MCF 10A (cell line): ENCODE results near the gene CORO1A. TPM values are rescaled to one million over a fixed set of nuclear protein-coding genes. Genes with fewer than 3 reads are reported as not detected.
"Not testable (repeated sequence)": the region's sequence is repeated elsewhere in the genome, so short reads cannot be mapped to it uniquely, and the experiment has no call there.

Experiments used
- BruUV-seq: library from RNA; stranded (reverse); fragments of 400-500 nt; replicated peaks from 2 replicates; lab custom pipeline; 2021; lab: Mats Ljungman, UMichigan
- CTCF ChIA-PET: fragments of 300-600 bp; sonication (Branson Sonifier 250); formaldehyde crosslinking; extraction: SDS; loops from one replicate; lab custom pipeline; 2021; ENCODE audit warnings: antibody characterized with exemption, inconsistent platforms; lab: Yijun Ruan, JAX
- POLR2A ChIA-PET: fragments of 300-600, 350-650 bp; sonication (Branson Sonifier 250); formaldehyde crosslinking; extraction: SDS; loops from one replicate; lab custom pipeline; 2020; ENCODE audit warnings: antibody characterized with exemption, inconsistent platforms; lab: Yijun Ruan, JAX
- DNase-seq: peaks from one replicate; pipeline ENCODE4 v3.0.0-alpha.2; 2018; ENCODE audit not compliant: unreplicated experiment
- H3K27ac Mint-ChIP-seq: one replicate; pipeline ENCODE4 v1.8.0; 2022; ENCODE audit warnings: mild to moderate bottlenecking, low read depth, mixed read lengths; ENCODE audit not compliant: unreplicated experiment
- H3K27me3 Mint-ChIP-seq: one replicate; pipeline ENCODE4 v1.8.0; 2022; ENCODE audit warnings: mixed read lengths; ENCODE audit not compliant: insufficient read depth, unreplicated experiment
- H3K36me3 Mint-ChIP-seq: one replicate; pipeline ENCODE4 v1.8.0; 2022; ENCODE audit warnings: mild to moderate bottlenecking, moderate library complexity, mixed read lengths; ENCODE audit not compliant: insufficient read depth, unreplicated experiment
- H3K4me1 Mint-ChIP-seq: one replicate; pipeline ENCODE4 v1.8.0; 2022; ENCODE audit warnings: mixed read lengths; ENCODE audit not compliant: insufficient read depth, unreplicated experiment
- H3K4me3 Mint-ChIP-seq: one replicate; pipeline ENCODE4 v1.8.0; 2022; ENCODE audit warnings: mild to moderate bottlenecking, moderate library complexity, mixed read lengths; ENCODE audit not compliant: unreplicated experiment
- H3K9me3 Mint-ChIP-seq: one replicate; pipeline ENCODE4 v1.8.0; 2022; ENCODE audit warnings: mixed read lengths; ENCODE audit not compliant: unreplicated experiment
- intact Hi-C: fragments of 100-400 bp; cut with micrococcal nuclease; formaldehyde crosslinking; loops from 2 replicates; pipeline ENCODE4 v1.14.1; 2022
- total RNA-seq: library from RNA; stranded (reverse); gene quantifications from 2 replicates; pipeline ENCODE4 v1.2.3, GENCODE V29; 2022
- TF ChIP-seq, protein P1 (sequence below): fragments of 200-600 bp; IDR thresholded peaks from one replicate; pipeline ENCODE4 v1.8.0; 2022; ENCODE audit warnings: antibody characterized with exemption, mild to moderate bottlenecking; ENCODE audit not compliant: unreplicated experiment

Gene CORO1A
- total RNA-seq, 1 experiment from 2014 or later = 1.9 TPM

GRCh38 chr16:30157214-30157613 lies 26.2 kb upstream of the CORO1A start:
- BruUV-seq = no TSS peak
- TF ChIP-seq, protein P1, sequence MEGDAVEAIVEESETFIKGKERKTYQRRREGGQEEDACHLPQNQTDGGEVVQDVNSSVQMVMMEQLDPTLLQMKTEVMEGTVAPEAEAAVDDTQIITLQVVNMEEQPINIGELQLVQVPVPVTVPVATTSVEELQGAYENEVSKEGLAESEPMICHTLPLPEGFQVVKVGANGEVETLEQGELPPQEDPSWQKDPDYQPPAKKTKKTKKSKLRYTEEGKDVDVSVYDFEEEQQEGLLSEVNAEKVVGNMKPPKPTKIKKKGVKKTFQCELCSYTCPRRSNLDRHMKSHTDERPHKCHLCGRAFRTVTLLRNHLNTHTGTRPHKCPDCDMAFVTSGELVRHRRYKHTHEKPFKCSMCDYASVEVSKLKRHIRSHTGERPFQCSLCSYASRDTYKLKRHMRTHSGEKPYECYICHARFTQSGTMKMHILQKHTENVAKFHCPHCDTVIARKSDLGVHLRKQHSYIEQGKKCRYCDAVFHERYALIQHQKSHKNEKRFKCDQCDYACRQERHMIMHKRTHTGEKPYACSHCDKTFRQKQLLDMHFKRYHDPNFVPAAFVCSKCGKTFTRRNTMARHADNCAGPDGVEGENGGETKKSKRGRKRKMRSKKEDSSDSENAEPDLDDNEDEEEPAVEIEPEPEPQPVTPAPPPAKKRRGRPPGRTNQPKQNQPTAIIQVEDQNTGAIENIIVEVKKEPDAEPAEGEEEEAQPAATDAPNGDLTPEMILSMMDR = no peak
- no peaks in the 10 kb centered on the region for H3K27me3 Mint-ChIP-seq
- DNase-seq = no peak
- no peaks in the 10 kb centered on the region for H3K36me3 Mint-ChIP-seq
- H3K9me3 Mint-ChIP-seq = no peaks in the 10 kb centered on the region
- no peaks in the 10 kb centered on the region for H3K4me1 Mint-ChIP-seq
- intact Hi-C loops = no loop called here
- no peak overlapping the region for H3K4me3 Mint-ChIP-seq
- H3K27ac Mint-ChIP-seq = no peak overlapping the region
- ChIA-PET CTCF (no interaction called here), POLR2A (interaction anchor here (0.6 kb wide), 1 partner anchor 10 kb away, joined by 3 read pairs; no protein-coding TSS in a partner anchor)

DNA sequence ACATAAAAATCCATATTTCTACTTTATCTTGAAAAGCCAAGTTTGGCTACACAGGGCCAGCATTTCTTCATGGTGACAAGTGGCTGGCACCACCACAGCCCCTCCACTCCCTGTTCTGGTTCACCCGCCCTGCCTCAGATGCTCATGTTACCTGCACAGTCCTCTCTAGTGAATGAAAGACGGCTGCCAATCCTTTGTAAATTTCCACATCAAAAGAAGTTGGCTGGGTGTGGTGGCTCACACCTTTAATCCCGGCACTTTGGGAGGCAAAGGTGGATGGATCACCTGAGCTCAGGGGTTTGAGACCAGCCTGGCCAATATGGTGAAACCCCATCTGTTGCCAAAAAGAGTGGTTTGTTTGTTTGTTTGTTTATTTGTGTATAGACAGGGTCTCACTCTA lies 19.9 kb upstream of the CORO1A start:
- no peaks in the 10 kb centered on the region for H3K4me1 Mint-ChIP-seq
- no peaks in the 10 kb centered on the region for H3K36me3 Mint-ChIP-seq
- H3K27me3 Mint-ChIP-seq = no peaks in the 10 kb centered on the region
- BruUV-seq = no TSS peak
- H3K27ac Mint-ChIP-seq = no peak overlapping the region
- TF ChIP-seq, protein P1 = no peak
- H3K4me3 Mint-ChIP-seq = no peak overlapping the region
- ChIA-PET POLR2A (no interaction called here), CTCF (no interaction called here)
- intact Hi-C loops = no loop called here
- no peaks in the 10 kb centered on the region for H3K9me3 Mint-ChIP-seq
- no peak for DNase-seq

GRCh38 chr16:30166202-30166902 lies 17.1 kb upstream of the CORO1A start:
- no peak for DNase-seq
- Mint-ChIP-seq H3K4me1 (no peaks in the 10 kb centered on the region), H3K27ac (no peak overlapping the region), H3K27me3 (no peaks in the 10 kb centered on the region), H3K9me3 (no peaks in the 10 kb centered on the region), H3K4me3 (no peak overlapping the region), H3K36me3 (no peaks in the 10 kb centered on the region)
- intact Hi-C loops = no loop called here
- BruUV-seq = no TSS peak
- TF ChIP-seq, protein P1 = no peak
- CTCF ChIA-PET = no interaction called here
- POLR2A ChIA-PET = interaction anchor here (0.7 kb wide), 1 partner anchor 9 kb away, joined by 3 read pairs; no protein-coding TSS in a partner anchor

GRCh38 chr16:30168746-30169145 lies 14.7 kb upstream of the CORO1A start:
- intact Hi-C loops, CTCF ChIA-PET: not testable (repeated sequence)

DNA sequence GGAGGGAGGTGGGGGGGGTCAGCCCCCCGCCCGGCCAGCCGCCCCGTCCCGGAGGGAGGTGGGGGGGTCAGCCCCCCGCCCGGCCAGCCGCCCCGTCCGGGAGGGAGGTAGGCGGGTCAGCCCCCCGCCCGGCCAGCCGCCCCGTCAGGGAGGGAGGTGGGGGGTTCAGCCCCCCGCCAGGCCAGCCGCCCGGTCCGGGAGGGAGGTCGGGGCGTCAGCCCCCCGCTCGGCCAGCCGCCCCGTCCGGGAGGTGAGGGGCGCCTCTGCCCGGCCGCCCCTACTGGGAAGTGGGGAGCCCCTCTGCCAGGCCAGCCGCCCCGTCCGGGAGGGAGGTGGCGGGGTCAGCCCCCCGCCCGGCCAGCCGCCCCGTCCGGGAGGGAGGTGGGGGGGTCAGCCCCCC lies 14.0 kb upstream of the CORO1A start:
- H3K4me1 Mint-ChIP-seq, H3K4me3 Mint-ChIP-seq, H3K9me3 Mint-ChIP-seq, intact Hi-C loops, POLR2A ChIA-PET, H3K27me3 Mint-ChIP-seq, H3K36me3 Mint-ChIP-seq, CTCF ChIA-PET, H3K27ac Mint-ChIP-seq, DNase-seq, BruUV-seq: not testable (repeated sequence)

More at GRCh38 chr16:30168746-30169145, 14.7 kb upstream of the CORO1A start:
- H3K9me3 Mint-ChIP-seq, H3K27ac Mint-ChIP-seq, BruUV-seq, H3K4me1 Mint-ChIP-seq, DNase-seq, H3K36me3 Mint-ChIP-seq, H3K27me3 Mint-ChIP-seq, H3K4me3 Mint-ChIP-seq, POLR2A ChIA-PET: not testable (repeated sequence)

- BruUV-seq, POLR2A ChIA-PET, DNase-seq, H3K9me3 Mint-ChIP-seq, H3K27me3 Mint-ChIP-seq, intact Hi-C loops, H3K27ac Mint-ChIP-seq, H3K4me1 Mint-ChIP-seq, H3K36me3 Mint-ChIP-seq, H3K4me3 Mint-ChIP-seq, CTCF ChIA-PET: not testable (repeated sequence)
Observed at GRCh38 chr16:30170145-30170544, 13.3 kb upstream of the CORO1A start.
